Vein endothelial cell (primary cell): ENCODE measurements around the gene KRT12. TPM values are rescaled to one million over a fixed set of nuclear protein-coding genes. Genes with fewer than 3 reads are reported as not detected.

Experiments
- total RNA-seq: library from RNA; depleted of rRNA; stranded (reverse); fragments of >200 nt; gene quantifications from 2 replicates; pipeline ENCODE4 v1.2.3, GENCODE V29; 2012

The KRT12 gene
- not detected in 2 replicates for total RNA-seq

GRCh38 chr17:40866838-40867237 is at the start of gene KRT12:
TSS of gene KRT12 (minus strand) at chr17:40867223. CDS start at chr17:40867186, 37 bp downstream.

GRCh38 chr17:40884708-40885512 is 17.9 kb upstream of the KRT12 start, which contains the start of gene KRT20:
TSS of gene KRT20 (minus strand) at chr17:40885242. CDS start at chr17:40885185, 57 bp downstream.

GRCh38 chr17:40822132-40822812 is 44.8 kb downstream of the KRT12 start, which contains the start of gene KRT10:
TSS of gene KRT10 (minus strand) at chr17:40822614. CDS start at chr17:40822585, 29 bp downstream.

Other genes starting within 250 kb of the KRT12 start
- 100 and 136 TPM in 2 replicates for gene SMARCE1, start 219.4 kb downstream of the KRT12 start, total RNA-seq
- not detected in 2 replicates for gene KRT222, start 202.0 kb downstream of the KRT12 start, total RNA-seq
- not detected in 2 replicates for gene KRT24, start 163.5 kb downstream of the KRT12 start, total RNA-seq
- gene KRT25, start 111.9 kb downstream of the KRT12 start, total RNA-seq: not detected in 2 replicates
- gene KRT26, start 95.0 kb downstream of the KRT12 start, total RNA-seq: not detected in 2 replicates
- not detected in 2 replicates for gene KRT27, start 84.7 kb downstream of the KRT12 start, total RNA-seq
- gene KRT28, start 67.3 kb downstream of the KRT12 start, total RNA-seq: not detected in 2 replicates
- gene KRT10, start 44.6 kb downstream of the KRT12 start, total RNA-seq: 0.98 and 5.4 TPM in 2 replicates
- gene KRT20, start 18.0 kb upstream of the KRT12 start, total RNA-seq: not detected in 2 replicates
- not detected in 2 replicates for gene KRT23, start 70.4 kb upstream of the KRT12 start, total RNA-seq
- not detected in 2 replicates for gene KRT39, start 99.7 kb upstream of the KRT12 start, total RNA-seq
- gene KRT40, start 117.1 kb upstream of the KRT12 start, total RNA-seq: not detected in 2 replicates
- gene KRTAP3-3, start 126.9 kb upstream of the KRT12 start, total RNA-seq: not detected in 2 replicates
- not detected in 2 replicates for gene KRTAP3-2, start 132.7 kb upstream of the KRT12 start, total RNA-seq
- not detected in 2 replicates for gene KRTAP3-1, start 141.9 kb upstream of the KRT12 start, total RNA-seq
- gene KRTAP1-5, start 160.0 kb upstream of the KRT12 start, total RNA-seq: not detected in 2 replicates
- not detected in 2 replicates for gene KRTAP1-4, start 163.0 kb upstream of the KRT12 start, total RNA-seq
- not detected in 2 replicates for gene KRTAP1-3, start 167.7 kb upstream of the KRT12 start, total RNA-seq
- gene KRTAP1-1, start 174.2 kb upstream of the KRT12 start, total RNA-seq: not detected in 2 replicates
- gene KRTAP2-1, start 180.1 kb upstream of the KRT12 start, total RNA-seq: not detected in 2 replicates
- gene KRTAP2-2, start 188.0 kb upstream of the KRT12 start, total RNA-seq: not detected in 2 replicates
- not detected in 2 replicates for gene KRTAP2-3, start 192.9 kb upstream of the KRT12 start, total RNA-seq
- gene KRTAP2-4, start 198.7 kb upstream of the KRT12 start, total RNA-seq: not detected in 2 replicates
- not detected in 2 replicates for gene KRTAP4-7, start 216.9 kb upstream of the KRT12 start, total RNA-seq
- gene KRTAP4-8, start 230.9 kb upstream of the KRT12 start, total RNA-seq: not detected in 2 replicates
- gene KRTAP4-16, start 235.0 kb upstream of the KRT12 start, total RNA-seq: not detected in 2 replicates
- gene KRTAP4-9, start 238.2 kb upstream of the KRT12 start, total RNA-seq: not detected in 2 replicates